Suprapubic skin (tissue), 4 donors: ENCODE measurements around the gene HOXB4.
A peak's percentile ranks its signal among the peaks of the same experiment; 100 is the strongest.

Experiments used
- EP300 ChIP-seq: sonication (generic); formaldehyde crosslinking; IDR thresholded peaks from one replicate; pipeline ENCODE4 v1.6.1; 2017; ENCODE audit warnings: antibody characterized with exemption
- POLR2A ChIP-seq, 2 donors: fragments of 450-650 bp; IDR thresholded peaks; one replicate each; pipeline ENCODE4 v1.6.1; 2017; ENCODE audit warnings: antibody characterized with exemption in 2 of 2, mild to moderate bottlenecking in 2 of 2, moderate library complexity in 2 of 2
- POLR2AphosphoS5 ChIP-seq, 3 donors: sonication (generic); formaldehyde crosslinking; IDR thresholded peaks; one replicate each; pipeline ENCODE4 v1.6.1; 2017; ENCODE audit warnings: antibody characterized with exemption in 3 of 3
- TF ChIP-seq, protein P1 (sequence below), 2 donors: fragments of 200-600 bp in 1 of 2; fragments of 450-650 bp in 1 of 2; sonication (generic) in 1 of 2; IDR thresholded peaks; one replicate each; pipeline ENCODE4 v1.5.1; 2016 to 2019; ENCODE audit warnings: antibody characterized with exemption in 2 of 2, mild to moderate bottlenecking in 1 of 2, moderate library complexity in 1 of 2

DNA sequence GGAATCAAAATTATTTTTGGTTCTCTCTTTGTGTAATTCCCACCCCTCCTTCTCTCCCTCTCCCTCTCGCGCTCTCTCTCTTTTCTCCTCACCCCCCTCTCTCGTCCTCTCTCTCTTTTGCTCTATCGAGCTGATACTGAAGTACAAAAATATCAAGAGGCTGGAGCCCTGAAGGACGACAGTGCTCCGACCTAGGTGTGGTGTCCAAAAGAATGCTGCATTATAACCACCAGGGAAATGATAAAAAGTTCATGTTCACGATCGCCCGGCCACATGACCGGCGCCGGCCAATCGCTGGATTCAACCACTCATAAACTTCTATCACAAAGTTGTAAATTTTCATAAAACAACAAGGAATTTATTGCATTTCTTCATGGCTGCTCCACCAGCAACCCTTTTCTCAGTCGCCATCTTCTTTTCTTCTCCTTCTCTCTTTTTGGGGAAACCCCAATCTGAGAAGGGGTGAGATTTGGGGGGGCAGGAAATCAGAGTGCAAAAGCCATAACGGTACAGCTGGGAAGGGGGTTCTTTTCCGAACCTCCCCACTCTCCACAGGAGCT, 26.7 kb upstream of the HOXB4 start, which contains the start of gene HOXB6:
- TF ChIP-seq, protein P1, sequence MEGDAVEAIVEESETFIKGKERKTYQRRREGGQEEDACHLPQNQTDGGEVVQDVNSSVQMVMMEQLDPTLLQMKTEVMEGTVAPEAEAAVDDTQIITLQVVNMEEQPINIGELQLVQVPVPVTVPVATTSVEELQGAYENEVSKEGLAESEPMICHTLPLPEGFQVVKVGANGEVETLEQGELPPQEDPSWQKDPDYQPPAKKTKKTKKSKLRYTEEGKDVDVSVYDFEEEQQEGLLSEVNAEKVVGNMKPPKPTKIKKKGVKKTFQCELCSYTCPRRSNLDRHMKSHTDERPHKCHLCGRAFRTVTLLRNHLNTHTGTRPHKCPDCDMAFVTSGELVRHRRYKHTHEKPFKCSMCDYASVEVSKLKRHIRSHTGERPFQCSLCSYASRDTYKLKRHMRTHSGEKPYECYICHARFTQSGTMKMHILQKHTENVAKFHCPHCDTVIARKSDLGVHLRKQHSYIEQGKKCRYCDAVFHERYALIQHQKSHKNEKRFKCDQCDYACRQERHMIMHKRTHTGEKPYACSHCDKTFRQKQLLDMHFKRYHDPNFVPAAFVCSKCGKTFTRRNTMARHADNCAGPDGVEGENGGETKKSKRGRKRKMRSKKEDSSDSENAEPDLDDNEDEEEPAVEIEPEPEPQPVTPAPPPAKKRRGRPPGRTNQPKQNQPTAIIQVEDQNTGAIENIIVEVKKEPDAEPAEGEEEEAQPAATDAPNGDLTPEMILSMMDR (IDR thresholded peaks at IDR 0.05) = peak in 1 of 2 donors; percentile 1
- TF ChIP-seq POLR2AphosphoS5 (IDR thresholded peaks at IDR 0.05) = no peak
- TF ChIP-seq EP300 = no peak
- TF ChIP-seq POLR2A (IDR thresholded peaks at IDR 0.05) = no peak
